Liver (tissue), 9 donors: ENCODE results near the gene UBE2C. TPM values are rescaled to one million over a fixed set of nuclear protein-coding genes. Genes with fewer than 3 reads are reported as not detected.

ENCODE experiments used
- DNase-seq: peaks from one replicate; pipeline ENCODE4 v3.0.0-alpha.2; 2017; ENCODE audit warnings: low spot score
- H3K27ac ChIP-seq, 2 donors: one replicate each; pipeline ENCODE4 v1.7.0; 2013; ENCODE audit warnings: inconsistent platforms in 2 of 2, low read length in 2 of 2, control low read depth in 1 of 2, low read depth in 1 of 2, mild to moderate bottlenecking in 1 of 2
- H3K27me3 ChIP-seq, 4 donors: one replicate each; pipeline versions ENCODE4 v1.6.1 to v1.7.0; 2013; ENCODE audit warnings: low read length in 3 of 4, inconsistent platforms in 1 of 4, mild to moderate bottlenecking in 1 of 4, moderate library complexity in 1 of 4; ENCODE audit not compliant: control insufficient read depth in 4 of 4, insufficient read depth in 4 of 4
- H3K36me3 ChIP-seq, 4 donors: one replicate each; pipeline versions ENCODE4 v1.6.1 to v1.7.0; 2013; ENCODE audit warnings: low read length in 3 of 4, mild to moderate bottlenecking in 3 of 4, low read depth in 1 of 4, moderate library complexity in 1 of 4; ENCODE audit not compliant: control insufficient read depth in 4 of 4, insufficient read depth in 3 of 4
- H3K4me1 ChIP-seq, 4 donors: one replicate each; pipeline versions ENCODE4 v1.6.1 to v1.7.0; 2013; ENCODE audit warnings: low read length in 3 of 4, mild to moderate bottlenecking in 3 of 4, moderate library complexity in 1 of 4; ENCODE audit not compliant: control insufficient read depth in 4 of 4, insufficient read depth in 4 of 4
- H3K4me3 ChIP-seq, 3 donors: one replicate each; pipeline versions ENCODE4 v1.6.1 to v1.7.0; 2013; ENCODE audit warnings: low read length in 3 of 3, control low read depth in 1 of 3, low read depth in 1 of 3, mild to moderate bottlenecking in 1 of 3
- H3K9ac ChIP-seq, 2 donors: one replicate each; pipeline ENCODE4 v1.7.0; 2013; ENCODE audit warnings: low read length in 2 of 2, mild to moderate bottlenecking in 2 of 2, moderate library complexity in 2 of 2, control low read depth in 1 of 2, low read depth in 1 of 2
- H3K9me3 ChIP-seq, 4 donors: one replicate each; pipeline versions ENCODE4 v1.6.1 to v1.7.0; 2013; ENCODE audit warnings: low read length in 3 of 4; ENCODE audit not compliant: control insufficient read depth in 4 of 4
- EGR1 ChIP-seq, 2 donors: IDR thresholded peaks; 2 replicates each; pipeline ENCODE4 v1.6.1; 2016 to 2018; ENCODE audit warnings: antibody characterized with exemption in 2 of 2, low read depth in 2 of 2
- FOXA2 ChIP-seq: IDR thresholded peaks from 2 replicates; pipeline ENCODE4 v1.6.1; 2016; ENCODE audit warnings: antibody characterized with exemption
- HNF4A ChIP-seq, 2 donors: conservative IDR thresholded peaks; 2 replicates each; pipeline ENCODE4 v1.6.1; 2016; ENCODE audit warnings: antibody characterized with exemption in 2 of 2, mild to moderate bottlenecking in 2 of 2
- HNF4G ChIP-seq: IDR thresholded peaks from 2 replicates; pipeline ENCODE4 v1.6.1; 2016; ENCODE audit warnings: antibody characterized with exemption
- NR2F2 ChIP-seq: IDR thresholded peaks from 2 replicates; pipeline ENCODE4 v1.6.1; 2016; ENCODE audit warnings: antibody characterized with exemption
- RAD21 ChIP-seq, 2 donors: IDR thresholded peaks; 2 replicates each; pipeline ENCODE4 v1.6.1; 2016; ENCODE audit warnings: antibody characterized with exemption in 2 of 2, mild to moderate bottlenecking in 2 of 2
- RXRA ChIP-seq, 2 donors: IDR thresholded peaks; 2 replicates each; pipeline ENCODE4 v1.6.1; 2017 to 2018; ENCODE audit warnings: antibody characterized with exemption in 2 of 2, mild to moderate bottlenecking in 1 of 2
- SP1 ChIP-seq: IDR thresholded peaks from 2 replicates; pipeline ENCODE4 v1.6.1; 2018; ENCODE audit warnings: antibody characterized with exemption, mild to moderate bottlenecking
- TAF1 ChIP-seq: conservative IDR thresholded peaks from 2 replicates; pipeline ENCODE4 v1.6.1; 2016; ENCODE audit warnings: antibody characterized with exemption, mild to moderate bottlenecking
- YY1 ChIP-seq: IDR thresholded peaks from 2 replicates; pipeline ENCODE4 v1.6.1; 2016; ENCODE audit warnings: antibody characterized with exemption, mild to moderate bottlenecking
- WGBS: extraction: QIAGEN DNeasy Blood & Tissue Kit; methylation state at CpG from one replicate; pipeline ENCODE4 v1.1.7; 2013; 5-methylcytosine and 5-hydroxymethylcytosine counted together
- polyA plus RNA-seq, 2 donors: library from polyadenylated mRNA; stranded (reverse) in 1 of 2; unstranded in 1 of 2; fragments of 200-250 nt in 1 of 2; fragments of >200 nt in 1 of 2; fragmentation: Nextera tagmentation in 1 of 2; extraction: Ambion mirVana in 1 of 2; gene quantifications; one replicate each; pipeline versions ENCODE4 v1.2.1 to v1.2.3, GENCODE V29; 2013 to 2015
- total RNA-seq, 2 donors: library from RNA; depleted of rRNA; stranded (reverse); fragments of >200 nt; gene quantifications; one replicate each; pipeline ENCODE4 v1.2.3, GENCODE V29; 2014
- TF ChIP-seq, protein P1 (sequence below): IDR thresholded peaks from 2 replicates; pipeline ENCODE4 v1.6.1; 2016; ENCODE audit warnings: antibody characterized with exemption
- TF ChIP-seq, protein P2 (sequence below): IDR thresholded peaks from 2 replicates; pipeline ENCODE4 v1.6.1; 2016; ENCODE audit warnings: antibody characterized with exemption
- TF ChIP-seq, protein P3 (sequence below): fragments of 150-350 bp; IDR thresholded peaks from 2 replicates; pipeline ENCODE4 v1.5.1; 2017; ENCODE audit warnings: improper control_type of control experiment, low read depth, low read length; ENCODE audit not compliant: missing input control
- TF ChIP-seq, protein P4 (sequence below): IDR thresholded peaks from 2 replicates; pipeline ENCODE4 v1.6.1; 2016; ENCODE audit warnings: antibody characterized with exemption
- donor health status: healthy.
- donor health status: healthy.
- donor health status: healthy.
- donor health status: healthy.
- donor health status: healthy.

UBE2C gene
- total and polyA plus RNA-seq, 4 donors: 2.7 to 27.6 (median 8.1) TPM; not detected in 1

DNA sequence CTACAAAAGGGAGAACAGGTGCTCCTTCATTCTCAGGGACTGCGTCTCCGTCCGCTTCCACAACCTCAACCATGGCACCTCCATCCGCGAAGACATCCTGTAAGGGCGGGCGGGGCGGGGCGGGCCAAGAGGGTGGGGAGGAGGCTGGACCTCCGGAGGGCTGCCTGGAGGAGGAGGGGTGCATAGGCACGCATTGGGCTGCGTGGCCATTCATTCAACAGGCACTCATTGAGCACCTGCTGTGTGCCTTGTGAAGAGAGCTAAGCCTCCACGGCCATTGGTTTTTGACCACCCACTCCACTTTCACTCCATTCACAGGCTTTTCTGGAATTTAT is 45.4 kb downstream of the UBE2C start:
- Histone ChIP-seq H3K27me3 (no peaks in the 10 kb centered on the region), H3K36me3 (peaks cover 2 to 5% (median 3%) of the 10 kb centered on the region in 4 donors), H3K27ac (peak overlapping the region; percentile 67 to 86), H3K9ac (peak overlapping the region in 1 of 2 donors; percentile 73), H3K9me3 (no peaks in the 10 kb centered on the region), H3K4me3 (peak overlapping the region; percentile 68 to 100 (median 94)), H3K4me1 (peaks cover 12 to 28% (median 22%) of the 10 kb centered on the region in 4 donors)
- DNase-seq: no peak
- WGBS: 17% methylated on average over 13 of the region's 13 CpGs
- no peak for TF ChIP-seq FOXA2
- TF ChIP-seq, protein P1, sequence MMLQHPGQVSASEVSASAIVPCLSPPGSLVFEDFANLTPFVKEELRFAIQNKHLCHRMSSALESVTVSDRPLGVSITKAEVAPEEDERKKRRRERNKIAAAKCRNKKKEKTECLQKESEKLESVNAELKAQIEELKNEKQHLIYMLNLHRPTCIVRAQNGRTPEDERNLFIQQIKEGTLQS: no peak

DNA sequence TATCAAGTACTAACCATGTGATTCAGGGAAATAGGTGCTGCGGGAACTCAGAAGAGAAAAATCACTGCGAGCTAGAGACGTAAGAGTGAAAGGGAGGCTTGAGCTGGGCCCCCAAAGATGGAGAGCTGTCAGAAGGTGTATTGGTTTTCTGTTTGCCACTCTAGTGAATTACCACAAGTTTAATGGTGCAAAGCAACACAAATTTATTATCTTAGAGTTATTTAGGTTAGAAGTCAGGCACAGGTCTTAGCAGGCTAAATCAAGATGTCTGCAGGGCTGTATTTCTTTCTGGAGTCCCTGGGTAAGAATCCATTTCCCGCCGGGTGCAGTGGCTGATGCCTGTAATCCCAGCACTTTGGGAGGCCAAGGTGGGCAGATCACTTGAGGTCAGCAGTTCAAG is 47.5 kb downstream of the UBE2C start:
- WGBS: 95% methylated on average over 5 of the region's 5 CpGs
- Histone ChIP-seq H3K9ac (no peak overlapping the region), H3K36me3 (no peaks in the 10 kb centered on the region), H3K4me1 (peaks cover 12 to 28% (median 19%) of the 10 kb centered on the region in 4 donors), H3K27ac (no peak overlapping the region), H3K27me3 (no peaks in the 10 kb centered on the region), H3K9me3 (no peaks in the 10 kb centered on the region), H3K4me3 (no peak overlapping the region)
- no peak for DNase-seq
- TF ChIP-seq, protein P2, sequence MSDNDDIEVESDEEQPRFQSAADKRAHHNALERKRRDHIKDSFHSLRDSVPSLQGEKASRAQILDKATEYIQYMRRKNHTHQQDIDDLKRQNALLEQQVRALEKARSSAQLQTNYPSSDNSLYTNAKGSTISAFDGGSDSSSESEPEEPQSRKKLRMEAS: no peak
- TF ChIP-seq NR2F2 (no peak), SP1 (no peak), TAF1 (no peak), RXRA (IDR thresholded peaks at IDR 0.05) (no peak), HNF4G (no peak)

DNA sequence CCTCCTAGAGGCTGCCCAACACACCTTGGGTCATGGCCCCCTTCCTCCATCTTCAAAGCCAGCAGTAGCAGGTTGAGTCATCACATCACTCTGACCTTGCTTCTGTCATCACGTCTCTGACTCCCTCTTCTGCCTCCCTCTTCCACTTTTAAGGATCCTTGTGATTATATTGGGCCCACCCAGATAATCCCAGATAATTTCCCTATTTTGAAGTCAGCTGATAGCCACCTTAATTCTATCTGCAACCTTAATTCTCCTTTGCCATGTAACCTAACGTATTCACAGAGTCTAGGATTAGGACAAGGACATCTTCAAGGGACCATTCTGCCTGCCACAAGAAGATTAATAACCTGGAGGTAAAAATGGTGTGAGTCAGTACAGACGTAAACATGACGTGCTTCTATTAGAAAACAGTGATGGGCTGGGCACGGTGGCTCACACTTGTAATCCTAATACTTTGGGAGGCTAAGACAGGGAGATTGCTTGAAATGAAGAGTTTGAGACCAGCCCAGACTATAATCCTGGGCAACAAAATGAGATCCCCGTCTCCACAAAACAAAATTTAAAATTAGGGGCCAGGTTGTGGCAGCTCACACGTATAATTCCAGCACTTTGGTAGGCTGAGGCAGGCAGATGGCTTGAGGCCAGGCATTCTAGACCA is 48.2 kb downstream of the UBE2C start:
- 82% methylated on average over 7 of the region's 7 CpGs for WGBS
- no peaks in the 10 kb centered on the region for H3K27me3 ChIP-seq
- H3K4me3 ChIP-seq: no peak overlapping the region
- peaks cover 12 to 24% (median 16%) of the 10 kb centered on the region in 4 donors for H3K4me1 ChIP-seq
- H3K27ac ChIP-seq: no peak overlapping the region
- no peak for TF ChIP-seq EGR1 (IDR thresholded peaks at IDR 0.05; ENCODE audit: low read depth in 2 of 2)
- TF ChIP-seq RXRA (IDR thresholded peaks at IDR 0.05): no peak
- TF ChIP-seq, protein P1: no peak
- TF ChIP-seq, protein P3, sequence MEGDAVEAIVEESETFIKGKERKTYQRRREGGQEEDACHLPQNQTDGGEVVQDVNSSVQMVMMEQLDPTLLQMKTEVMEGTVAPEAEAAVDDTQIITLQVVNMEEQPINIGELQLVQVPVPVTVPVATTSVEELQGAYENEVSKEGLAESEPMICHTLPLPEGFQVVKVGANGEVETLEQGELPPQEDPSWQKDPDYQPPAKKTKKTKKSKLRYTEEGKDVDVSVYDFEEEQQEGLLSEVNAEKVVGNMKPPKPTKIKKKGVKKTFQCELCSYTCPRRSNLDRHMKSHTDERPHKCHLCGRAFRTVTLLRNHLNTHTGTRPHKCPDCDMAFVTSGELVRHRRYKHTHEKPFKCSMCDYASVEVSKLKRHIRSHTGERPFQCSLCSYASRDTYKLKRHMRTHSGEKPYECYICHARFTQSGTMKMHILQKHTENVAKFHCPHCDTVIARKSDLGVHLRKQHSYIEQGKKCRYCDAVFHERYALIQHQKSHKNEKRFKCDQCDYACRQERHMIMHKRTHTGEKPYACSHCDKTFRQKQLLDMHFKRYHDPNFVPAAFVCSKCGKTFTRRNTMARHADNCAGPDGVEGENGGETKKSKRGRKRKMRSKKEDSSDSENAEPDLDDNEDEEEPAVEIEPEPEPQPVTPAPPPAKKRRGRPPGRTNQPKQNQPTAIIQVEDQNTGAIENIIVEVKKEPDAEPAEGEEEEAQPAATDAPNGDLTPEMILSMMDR: no peak
- TF ChIP-seq TAF1: no peak
- TF ChIP-seq, protein P4, sequence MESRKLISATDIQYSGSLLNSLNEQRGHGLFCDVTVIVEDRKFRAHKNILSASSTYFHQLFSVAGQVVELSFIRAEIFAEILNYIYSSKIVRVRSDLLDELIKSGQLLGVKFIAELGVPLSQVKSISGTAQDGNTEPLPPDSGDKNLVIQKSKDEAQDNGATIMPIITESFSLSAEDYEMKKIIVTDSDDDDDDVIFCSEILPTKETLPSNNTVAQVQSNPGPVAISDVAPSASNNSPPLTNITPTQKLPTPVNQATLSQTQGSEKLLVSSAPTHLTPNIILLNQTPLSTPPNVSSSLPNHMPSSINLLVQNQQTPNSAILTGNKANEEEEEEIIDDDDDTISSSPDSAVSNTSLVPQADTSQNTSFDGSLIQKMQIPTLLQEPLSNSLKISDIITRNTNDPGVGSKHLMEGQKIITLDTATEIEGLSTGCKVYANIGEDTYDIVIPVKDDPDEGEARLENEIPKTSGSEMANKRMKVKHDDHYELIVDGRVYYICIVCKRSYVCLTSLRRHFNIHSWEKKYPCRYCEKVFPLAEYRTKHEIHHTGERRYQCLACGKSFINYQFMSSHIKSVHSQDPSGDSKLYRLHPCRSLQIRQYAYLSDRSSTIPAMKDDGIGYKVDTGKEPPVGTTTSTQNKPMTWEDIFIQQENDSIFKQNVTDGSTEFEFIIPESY: no peak
- TF ChIP-seq NR2F2: no peak
- no peak for TF ChIP-seq YY1
- TF ChIP-seq HNF4A (conservative IDR thresholded peaks at IDR 0.05): no peak
- no peak for TF ChIP-seq SP1
- no peak for TF ChIP-seq RAD21 (IDR thresholded peaks at IDR 0.05)
- no peak overlapping the region for H3K9ac ChIP-seq
- H3K9me3 ChIP-seq: no peaks in the 10 kb centered on the region
- no peak for DNase-seq
- H3K36me3 ChIP-seq: no peaks in the 10 kb centered on the region
